HUES6 (cell line): ENCODE measurements around the gene USP47.
A peak's percentile ranks its signal among the peaks of the same experiment; 100 is the strongest.

Experiments
- H3K27ac ChIP-seq: 2 replicates; pipeline ENCODE4 v1.7.0; 2013; ENCODE audit warnings: low read depth, mild to moderate bottlenecking, low read length, inconsistent platforms
- H3K27me3 ChIP-seq: 2 replicates; pipeline ENCODE4 v1.6.1; 2013; ENCODE audit warnings: low read length; ENCODE audit not compliant: control insufficient read depth, insufficient read depth
- H3K36me3 ChIP-seq: 2 replicates; pipeline ENCODE4 v1.6.1; 2013; ENCODE audit warnings: low read length; ENCODE audit not compliant: control insufficient read depth, insufficient read depth
- H3K4me1 ChIP-seq: 2 replicates; pipeline ENCODE4 v1.6.1; 2013; ENCODE audit warnings: low read length; ENCODE audit not compliant: control insufficient read depth, insufficient read depth
- H3K4me3 ChIP-seq: 2 replicates; pipeline ENCODE4 v1.5.1; 2013; ENCODE audit warnings: low read depth, low read length
- H3K9ac ChIP-seq: one replicate; pipeline ENCODE4 v1.6.1; 2013; ENCODE audit warnings: mild to moderate bottlenecking, low read length
- H3K9me3 ChIP-seq: 2 replicates; pipeline ENCODE4 v1.6.1; 2013; ENCODE audit warnings: low read depth, low read length; ENCODE audit not compliant: control insufficient read depth, insufficient read depth

The USP47 gene, protein sequence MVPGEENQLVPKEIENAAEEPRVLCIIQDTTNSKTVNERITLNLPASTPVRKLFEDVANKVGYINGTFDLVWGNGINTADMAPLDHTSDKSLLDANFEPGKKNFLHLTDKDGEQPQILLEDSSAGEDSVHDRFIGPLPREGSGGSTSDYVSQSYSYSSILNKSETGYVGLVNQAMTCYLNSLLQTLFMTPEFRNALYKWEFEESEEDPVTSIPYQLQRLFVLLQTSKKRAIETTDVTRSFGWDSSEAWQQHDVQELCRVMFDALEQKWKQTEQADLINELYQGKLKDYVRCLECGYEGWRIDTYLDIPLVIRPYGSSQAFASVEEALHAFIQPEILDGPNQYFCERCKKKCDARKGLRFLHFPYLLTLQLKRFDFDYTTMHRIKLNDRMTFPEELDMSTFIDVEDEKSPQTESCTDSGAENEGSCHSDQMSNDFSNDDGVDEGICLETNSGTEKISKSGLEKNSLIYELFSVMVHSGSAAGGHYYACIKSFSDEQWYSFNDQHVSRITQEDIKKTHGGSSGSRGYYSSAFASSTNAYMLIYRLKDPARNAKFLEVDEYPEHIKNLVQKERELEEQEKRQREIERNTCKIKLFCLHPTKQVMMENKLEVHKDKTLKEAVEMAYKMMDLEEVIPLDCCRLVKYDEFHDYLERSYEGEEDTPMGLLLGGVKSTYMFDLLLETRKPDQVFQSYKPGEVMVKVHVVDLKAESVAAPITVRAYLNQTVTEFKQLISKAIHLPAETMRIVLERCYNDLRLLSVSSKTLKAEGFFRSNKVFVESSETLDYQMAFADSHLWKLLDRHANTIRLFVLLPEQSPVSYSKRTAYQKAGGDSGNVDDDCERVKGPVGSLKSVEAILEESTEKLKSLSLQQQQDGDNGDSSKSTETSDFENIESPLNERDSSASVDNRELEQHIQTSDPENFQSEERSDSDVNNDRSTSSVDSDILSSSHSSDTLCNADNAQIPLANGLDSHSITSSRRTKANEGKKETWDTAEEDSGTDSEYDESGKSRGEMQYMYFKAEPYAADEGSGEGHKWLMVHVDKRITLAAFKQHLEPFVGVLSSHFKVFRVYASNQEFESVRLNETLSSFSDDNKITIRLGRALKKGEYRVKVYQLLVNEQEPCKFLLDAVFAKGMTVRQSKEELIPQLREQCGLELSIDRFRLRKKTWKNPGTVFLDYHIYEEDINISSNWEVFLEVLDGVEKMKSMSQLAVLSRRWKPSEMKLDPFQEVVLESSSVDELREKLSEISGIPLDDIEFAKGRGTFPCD (N-terminal part only)

GRCh38 chr11:11841723-11842420 lies at the start of gene USP47:
Gene USP47 (plus strand): TSS chr11:11841972. CDS start chr11:11842186, 214 bp downstream.
- Histone ChIP-seq H3K4me3 (peak within 1 kb of the TSS; percentile 91), H3K4me1 (peaks cover 23% of the 10 kb centered on the region), H3K27ac (peak within 1 kb of the TSS; percentile 89), H3K27me3 (no peaks in the 10 kb centered on the region), H3K36me3 (no peaks in the 10 kb centered on the region), H3K9me3 (no peaks in the 10 kb centered on the region), H3K9ac (peak within 1 kb of the TSS; percentile 95)

GRCh38 chr11:11793073-11793472 lies 48.7 kb upstream of the USP47 start:
- no peak overlapping the region for H3K9ac ChIP-seq
- no peak overlapping the region for H3K4me3 ChIP-seq
- peaks cover 4% of the 10 kb centered on the region; the same call in 1 of the 2 replicates for H3K27me3 ChIP-seq
- H3K27ac ChIP-seq, result no peak overlapping the region
- no peaks in the 10 kb centered on the region for H3K36me3 ChIP-seq
- H3K9me3 ChIP-seq, result no peaks in the 10 kb centered on the region
- no peaks in the 10 kb centered on the region for H3K4me1 ChIP-seq

- Histone ChIP-seq H3K4me1 (0 out of 2 replicates have a peak, but pooled peaks cover 4% of the 10 kb centered on the region), H3K27me3 (peaks cover 7% of the 10 kb centered on the region; the same call in 1 of the 2 replicates), H3K27ac (no peak overlapping the region), H3K4me3 (no peak overlapping the region), H3K36me3 (no peaks in the 10 kb centered on the region), H3K9me3 (no peaks in the 10 kb centered on the region), H3K9ac (no peak overlapping the region)
These were observed 43.0 kb upstream of the USP47 start for GRCh38 chr11:11798586-11799438.

DNA sequence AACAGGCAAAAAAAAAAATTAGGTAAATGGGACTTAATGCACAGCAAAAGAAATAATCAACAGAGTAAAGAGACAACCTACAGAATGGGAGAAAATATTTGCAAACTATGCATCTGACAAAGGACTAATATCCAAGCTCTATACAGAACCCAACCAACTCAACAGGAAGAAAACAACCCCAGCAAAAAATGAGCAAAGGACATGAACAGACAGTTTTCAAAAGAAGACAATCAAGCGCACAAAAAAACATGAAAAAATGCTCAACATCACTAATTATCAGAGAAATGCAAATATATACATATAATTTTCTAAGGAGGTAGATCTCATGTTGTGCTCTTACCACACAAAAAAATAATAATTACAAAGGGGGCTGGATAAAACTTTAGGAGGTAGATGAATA lies 36.5 kb upstream of the USP47 start:
- Histone ChIP-seq H3K27me3 (peaks cover 3% of the 10 kb centered on the region; the same call in 1 of the 2 replicates), H3K9ac (no peak overlapping the region), H3K9me3 (no peaks in the 10 kb centered on the region), H3K4me3 (no peak overlapping the region), H3K36me3 (no peaks in the 10 kb centered on the region), H3K4me1 (no peaks in the 10 kb centered on the region), H3K27ac (no peak overlapping the region)

GRCh38 chr11:11806074-11806473 lies 35.7 kb upstream of the USP47 start:
- H3K9me3 ChIP-seq, result no peaks in the 10 kb centered on the region
- no peak overlapping the region for H3K4me3 ChIP-seq
- peaks cover 2% of the 10 kb centered on the region; the same call in 1 of the 2 replicates for H3K27me3 ChIP-seq
- H3K9ac ChIP-seq, result no peak overlapping the region
- no peaks in the 10 kb centered on the region for H3K36me3 ChIP-seq
- H3K4me1 ChIP-seq, result no peaks in the 10 kb centered on the region
- no peak overlapping the region for H3K27ac ChIP-seq

DNA sequence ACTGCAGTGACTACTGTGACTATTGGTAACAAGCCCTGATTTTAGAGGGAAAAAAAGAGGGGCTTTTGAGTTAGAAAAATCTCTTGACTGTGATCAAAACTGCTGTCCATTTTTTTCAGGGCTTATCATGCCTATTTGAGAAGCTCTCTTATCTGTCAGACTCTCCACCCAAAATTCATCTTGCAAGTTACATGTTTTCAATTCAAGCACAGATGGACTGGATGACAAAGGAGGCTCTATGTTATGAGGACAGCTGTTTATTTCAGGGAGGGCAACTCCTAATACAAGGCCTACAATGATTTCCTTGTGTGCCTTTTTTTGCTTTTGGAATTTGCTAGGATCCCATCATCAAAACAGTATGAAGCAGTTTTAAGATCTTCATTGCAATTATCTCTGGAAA lies 35.2 kb upstream of the USP47 start:
- no peak overlapping the region for H3K4me3 ChIP-seq
- no peaks in the 10 kb centered on the region for H3K9me3 ChIP-seq
- no peaks in the 10 kb centered on the region for H3K4me1 ChIP-seq
- no peaks in the 10 kb centered on the region for H3K27me3 ChIP-seq
- H3K36me3 ChIP-seq, result no peaks in the 10 kb centered on the region
- H3K9ac ChIP-seq, result no peak overlapping the region
- H3K27ac ChIP-seq, result no peak overlapping the region

GRCh38 chr11:11807811-11808782 lies 33.7 kb upstream of the USP47 start:
- H3K27ac ChIP-seq, result no peak overlapping the region
- no peaks in the 10 kb centered on the region for H3K9me3 ChIP-seq

DNA sequence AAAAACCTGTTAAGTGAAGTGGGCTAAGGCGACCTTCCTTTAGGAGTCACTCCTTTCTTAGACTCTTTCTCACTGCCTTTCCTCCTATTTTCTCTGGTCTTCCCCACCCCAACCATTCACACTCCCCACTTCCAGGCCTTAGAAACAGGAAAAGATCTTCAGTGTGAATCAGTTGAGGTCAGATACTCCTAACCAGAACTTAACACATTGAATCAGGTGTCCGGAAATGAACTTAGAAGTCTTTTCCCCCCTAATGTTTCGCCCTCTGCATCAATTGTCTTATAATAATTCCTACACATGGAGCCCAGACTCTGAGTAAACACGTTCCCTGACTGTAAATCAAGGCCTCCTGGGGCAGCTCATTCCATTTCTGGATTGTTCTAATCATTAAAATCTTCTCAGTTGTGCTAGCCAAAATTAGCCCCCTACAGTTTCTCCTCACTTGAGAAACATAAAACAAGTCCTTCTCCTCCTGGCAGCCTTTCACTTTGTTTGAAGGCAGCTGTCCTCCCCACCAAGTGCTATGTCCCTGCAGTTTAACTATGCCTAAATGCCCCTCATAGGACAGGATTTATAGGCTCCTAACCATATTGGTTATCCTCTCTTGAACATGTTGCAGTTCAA lies 32.7 kb upstream of the USP47 start:
- no peaks in the 10 kb centered on the region for H3K36me3 ChIP-seq
- H3K9me3 ChIP-seq, result no peaks in the 10 kb centered on the region
- H3K4me1 ChIP-seq, result no peaks in the 10 kb centered on the region
- H3K9ac ChIP-seq, result no peak overlapping the region
- no peaks in the 10 kb centered on the region for H3K27me3 ChIP-seq
- no peak overlapping the region for H3K27ac ChIP-seq
- H3K4me3 ChIP-seq, result no peak overlapping the region

More at GRCh38 chr11:11807811-11808782, 33.7 kb upstream of the USP47 start:
- no peak overlapping the region for H3K4me3 ChIP-seq
- no peaks in the 10 kb centered on the region for H3K36me3 ChIP-seq
- no peak overlapping the region for H3K9ac ChIP-seq
- H3K4me1 ChIP-seq, result no peaks in the 10 kb centered on the region
- H3K27me3 ChIP-seq, result no peaks in the 10 kb centered on the region
